ENCODE results near the gene C2orf72. TPM values are rescaled to one million over a fixed set of nuclear protein-coding genes. Genes with fewer than 3 reads are reported as not detected.

Gene C2orf72
- total RNA-seq, 1 donor from 2014 or later = 0.05 TPM

- H3K4me3 ChIP-seq = no peak overlapping the region
- no peak for DNase-seq
- H3K4me1 ChIP-seq = peaks cover 5% of the 10 kb centered on the region
- H3K9me3 ChIP-seq (replicated peaks) = no peaks in the 10 kb centered on the region
- peaks cover 83% of the 10 kb centered on the region for H3K27me3 ChIP-seq (ENCODE audit: low read depth)
- TF ChIP-seq CTCF (IDR thresholded peaks at IDR 0.05; ENCODE audit: borderline replicate concordance) = no peak
- H3K27ac ChIP-seq (replicated peaks) = no peak overlapping the region
- intact Hi-C loops (cut with micrococcal nuclease) = no loop called here
- no peaks in the 10 kb centered on the region for H3K36me3 ChIP-seq
Observed at GRCh38 chr2:231033147-231034132, 3.9 kb upstream of the C2orf72 start.

- Histone ChIP-seq H3K9me3 (replicated peaks) (no peaks in the 10 kb centered on the region), H3K36me3 (no peaks in the 10 kb centered on the region), H3K4me3 (no peak overlapping the region), H3K4me1 (peaks cover 5% of the 10 kb centered on the region), H3K27ac (replicated peaks) (no peak overlapping the region), H3K27me3 (ENCODE audit: low read depth) (peaks cover 85% of the 10 kb centered on the region)
- no peak for TF ChIP-seq CTCF (IDR thresholded peaks at IDR 0.05; ENCODE audit: borderline replicate concordance)
- intact Hi-C loops (cut with micrococcal nuclease) = no loop called here
- DNase-seq = no peak
Observed at GRCh38 chr2:231034291-231034882, 2.9 kb upstream of the C2orf72 start.

GRCh38 chr2:231036131-231036530 is 1.2 kb upstream of the C2orf72 start:
- Histone ChIP-seq H3K4me3 (no peak overlapping the region), H3K27me3 (ENCODE audit: low read depth) (peaks cover 95% of the 10 kb centered on the region), H3K9me3 (replicated peaks) (no peaks in the 10 kb centered on the region), H3K36me3 (no peaks in the 10 kb centered on the region), H3K27ac (replicated peaks) (no peak overlapping the region), H3K4me1 (peaks cover 5% of the 10 kb centered on the region)
- intact Hi-C loops (cut with micrococcal nuclease) = no loop called here
- no peak for DNase-seq
- TF ChIP-seq CTCF (IDR thresholded peaks at IDR 0.05; ENCODE audit: borderline replicate concordance) = no peak

- H3K4me1 ChIP-seq = peaks cover 5% of the 10 kb centered on the region
- no peak for DNase-seq
- H3K36me3 ChIP-seq = no peaks in the 10 kb centered on the region
- peaks cover 95% of the 10 kb centered on the region for H3K27me3 ChIP-seq (ENCODE audit: low read depth)
- H3K27ac ChIP-seq (replicated peaks) = no peak overlapping the region
- no peak for TF ChIP-seq CTCF (IDR thresholded peaks at IDR 0.05; ENCODE audit: borderline replicate concordance)
- intact Hi-C loops (cut with micrococcal nuclease) = no loop called here
- H3K9me3 ChIP-seq (replicated peaks) = no peaks in the 10 kb centered on the region
- H3K4me3 ChIP-seq = no peak overlapping the region
Observed at GRCh38 chr2:231036578-231037106, 681 bp upstream of the C2orf72 start.

- Histone ChIP-seq H3K9me3 (replicated peaks) (no peaks in the 10 kb centered on the region), H3K4me1 (peaks cover 5% of the 10 kb centered on the region), H3K27ac (replicated peaks) (no peak overlapping the region), H3K36me3 (no peaks in the 10 kb centered on the region), H3K4me3 (peak overlapping the region; percentile 49), H3K27me3 (ENCODE audit: low read depth) (peaks cover 95% of the 10 kb centered on the region)
- no peak for DNase-seq
- no peak for TF ChIP-seq CTCF (IDR thresholded peaks at IDR 0.05; ENCODE audit: borderline replicate concordance)
- intact Hi-C loops (cut with micrococcal nuclease) = no loop called here
Observed at GRCh38 chr2:231037731-231038482, 584 bp downstream of the C2orf72 start.
